ENCODE results near the gene ATP2A2.
"Not testable (repeated sequence)": the region's sequence is repeated elsewhere in the genome, so short reads cannot be mapped to it uniquely, and the experiment has no call there.

The ATP2A2 gene

DNA sequence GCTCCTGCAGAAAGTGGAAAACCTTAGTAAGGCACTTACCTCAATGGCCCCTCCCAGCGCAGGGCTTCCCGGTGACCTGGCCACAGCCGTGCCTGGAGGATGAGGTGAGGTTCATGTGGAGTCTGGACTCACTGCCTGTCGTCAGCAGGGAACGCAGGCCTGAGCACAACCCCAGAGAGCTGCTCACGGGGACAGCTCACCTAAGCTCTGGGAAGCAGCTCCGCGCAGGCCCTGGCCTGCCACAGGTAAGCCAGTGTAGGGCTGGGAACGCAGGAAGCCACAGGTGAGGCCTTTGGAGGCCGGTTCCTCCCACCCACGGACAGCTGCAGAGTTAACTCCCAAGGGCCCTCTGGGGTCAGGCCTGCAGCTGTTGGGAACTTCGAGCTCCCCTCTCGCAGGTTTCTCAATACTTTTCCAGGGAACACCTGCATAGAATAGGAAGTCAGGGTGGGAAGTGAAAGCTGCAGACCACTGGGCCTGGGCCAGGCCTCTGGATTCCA is 89.7 kb downstream of the ATP2A2 start:
- FAIRE-seq = no peak

DNA sequence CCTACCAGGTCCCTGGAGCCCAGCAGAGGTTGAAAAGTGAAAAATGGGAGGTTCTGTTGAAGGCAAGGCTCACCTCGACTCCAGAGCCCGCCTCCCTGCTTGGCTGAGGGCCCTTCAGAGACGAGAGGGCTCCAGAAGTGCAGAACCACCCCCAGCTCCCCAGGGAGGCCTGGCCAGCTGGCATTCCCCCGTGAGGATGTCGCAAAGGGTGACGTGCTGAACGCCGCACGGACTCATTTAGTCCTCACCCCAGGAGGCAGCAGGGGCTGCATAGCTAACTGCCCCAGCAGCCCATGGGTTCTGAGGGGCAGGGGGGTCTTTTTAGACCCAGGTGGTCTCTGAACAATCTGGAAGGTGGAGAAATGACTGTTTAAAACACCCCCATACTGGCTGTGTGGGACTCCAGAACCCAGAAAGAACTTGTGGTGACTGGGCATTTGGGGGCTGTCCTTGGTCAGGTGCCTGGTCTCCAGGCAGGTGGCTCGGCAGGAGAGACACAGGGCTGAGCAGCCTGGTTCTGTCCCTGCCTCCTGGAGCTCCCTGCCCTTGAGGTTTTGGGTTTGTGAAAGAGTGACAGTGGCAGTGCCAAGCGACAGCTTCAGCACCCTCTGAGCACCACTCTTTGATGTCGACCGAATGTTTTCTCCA is 90.5 kb downstream of the ATP2A2 start:
- no peak for FAIRE-seq

GRCh38 chr12:110372056-110372425 is 91.0 kb downstream of the ATP2A2 start:
- FAIRE-seq = no peak

GRCh38 chr12:110373025-110373424 is 92.0 kb downstream of the ATP2A2 start:
- no peak for FAIRE-seq

DNA sequence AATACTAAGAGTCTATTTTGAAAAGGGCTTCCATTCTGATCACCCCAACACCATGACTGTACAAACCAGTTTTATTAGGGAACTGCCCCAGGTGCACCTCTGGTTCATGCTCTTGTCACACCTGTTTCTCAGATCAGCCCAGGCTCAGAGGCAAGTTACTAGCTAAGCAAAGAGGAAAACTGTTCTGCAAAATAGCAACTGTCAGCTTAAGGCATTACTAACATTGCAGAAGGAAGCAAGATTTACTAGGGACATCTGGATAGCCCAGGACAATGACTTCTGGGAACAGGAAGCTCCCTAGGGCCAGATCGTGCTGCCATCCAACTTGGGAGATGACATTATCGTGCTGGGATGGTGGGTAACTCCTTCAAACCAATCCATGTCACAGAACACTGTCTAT is 92.4 kb downstream of the ATP2A2 start:
- no peak for FAIRE-seq

DNA sequence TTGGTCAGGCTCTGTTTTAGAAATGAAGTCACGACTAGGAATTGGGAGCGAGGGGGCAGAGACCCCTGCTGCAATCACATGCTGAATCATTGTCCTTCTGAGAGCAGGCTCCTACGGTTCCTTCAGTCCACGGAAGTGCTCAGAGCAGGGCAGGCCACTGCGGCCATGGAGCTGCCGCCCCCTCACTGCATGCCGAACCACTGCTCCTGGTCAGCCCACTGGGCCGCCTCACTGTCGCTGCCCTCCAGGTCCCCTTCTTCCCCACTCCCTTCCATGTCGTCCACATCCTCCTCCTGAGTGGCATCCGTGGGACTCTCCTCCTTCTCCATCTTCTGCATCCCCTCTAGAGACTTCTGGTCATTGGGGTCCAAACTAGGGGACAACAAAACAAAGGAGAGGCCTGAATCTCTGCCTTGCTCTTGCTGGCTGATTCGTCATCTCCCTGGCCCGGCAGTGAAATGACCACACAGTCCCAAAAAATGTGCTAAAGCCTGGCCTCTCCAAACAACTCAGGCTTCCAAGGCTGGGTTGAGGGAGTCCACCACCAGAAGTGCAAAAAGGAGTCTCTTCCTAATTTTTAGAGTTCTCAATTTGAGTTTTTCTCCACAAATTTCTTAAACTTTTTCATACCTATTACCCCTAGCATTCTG is 93.0 kb downstream of the ATP2A2 start:
- FAIRE-seq = no peak

DNA sequence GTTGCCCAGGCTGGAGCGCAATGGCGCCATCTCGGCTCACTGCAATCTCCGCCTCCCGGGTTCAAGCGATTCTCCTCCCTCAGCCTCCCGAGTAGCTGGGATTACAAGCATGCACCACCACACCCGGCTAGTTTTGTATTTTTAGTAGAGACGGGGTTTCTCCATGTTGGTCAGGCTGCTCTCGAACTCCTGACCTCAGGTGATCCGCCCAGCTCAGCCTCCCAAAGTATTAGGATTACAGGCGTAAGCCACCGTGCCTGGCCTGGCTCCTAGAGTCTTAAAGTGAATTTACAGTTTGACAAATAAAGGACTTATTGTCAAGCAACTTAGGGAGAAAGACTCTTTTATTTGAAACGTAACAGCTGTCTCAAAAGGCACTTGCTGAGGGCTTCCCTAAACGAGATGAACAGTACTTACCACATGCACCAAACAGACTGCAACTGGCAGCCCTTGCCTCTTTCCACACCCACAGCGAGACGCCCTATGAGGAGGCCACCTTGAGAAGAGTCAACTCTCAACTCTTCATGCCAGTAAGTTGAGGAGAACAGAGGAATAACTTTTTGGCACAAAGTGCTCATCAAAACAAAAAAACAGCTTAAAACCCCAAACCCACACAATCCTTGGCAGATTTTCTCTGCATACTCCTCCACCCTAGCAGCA is 97.2 kb downstream of the ATP2A2 start:
- not testable (repeated sequence) for FAIRE-seq

- no peak for FAIRE-seq
Observed at GRCh38 chr12:110379197-110379596, 98.2 kb downstream of the ATP2A2 start.

GRCh38 chr12:110379631-110380030 is 98.6 kb downstream of the ATP2A2 start:
- FAIRE-seq = no peak

DNA sequence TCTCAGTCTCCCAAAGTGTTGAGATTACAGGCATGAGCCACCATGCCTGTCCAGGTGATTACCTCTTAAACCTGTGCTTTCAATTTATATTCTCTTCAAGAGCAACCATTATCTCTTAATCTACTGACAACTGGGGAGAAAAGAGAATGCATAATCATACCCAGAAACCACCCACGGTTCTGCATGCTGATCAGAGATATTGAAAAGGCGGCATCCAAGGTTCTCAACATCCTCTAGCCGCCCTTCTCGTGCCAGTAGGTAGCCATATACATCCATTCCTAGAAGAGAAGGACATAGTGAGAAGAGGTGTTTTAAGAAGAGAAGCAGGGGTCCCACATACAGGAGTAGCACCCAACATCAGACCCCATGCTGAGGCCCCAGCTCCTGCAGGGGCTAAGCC is 101.6 kb downstream of the ATP2A2 start:
- FAIRE-seq = no peak

Data from TTC549 (cell line).